Activated T-helper 1 cell treated with Interleukin-2 at 50 U/mL for 16 hours (primary cell): Measurements from ENCODE around the gene ZNF580.

ENCODE experiments used
- DNase-seq: peaks from one replicate; pipeline ENCODE4 v3.0.0-alpha.2; 2020; ENCODE audit warnings: low read depth

The ZNF580 gene

GRCh38 chr19:55678121-55678671 is 37.4 kb downstream of the ZNF580 start:
- DNase-seq: no peak

- DNase-seq: no peak
Observed at GRCh38 chr19:55679343-55680257, 38.8 kb downstream of the ZNF580 start.

- no peak for DNase-seq
Observed at GRCh38 chr19:55680339-55681130, 39.7 kb downstream of the ZNF580 start.

GRCh38 chr19:55681131-55682092 is 40.6 kb downstream of the ZNF580 start:
- no peak for DNase-seq

GRCh38 chr19:55683449-55684261 is 42.9 kb downstream of the ZNF580 start:
- no peak for DNase-seq

GRCh38 chr19:55684946-55685681 is 44.3 kb downstream of the ZNF580 start:
- no peak for DNase-seq

- no peak for DNase-seq
Observed at GRCh38 chr19:55685776-55686175, 45.0 kb downstream of the ZNF580 start.

DNA sequence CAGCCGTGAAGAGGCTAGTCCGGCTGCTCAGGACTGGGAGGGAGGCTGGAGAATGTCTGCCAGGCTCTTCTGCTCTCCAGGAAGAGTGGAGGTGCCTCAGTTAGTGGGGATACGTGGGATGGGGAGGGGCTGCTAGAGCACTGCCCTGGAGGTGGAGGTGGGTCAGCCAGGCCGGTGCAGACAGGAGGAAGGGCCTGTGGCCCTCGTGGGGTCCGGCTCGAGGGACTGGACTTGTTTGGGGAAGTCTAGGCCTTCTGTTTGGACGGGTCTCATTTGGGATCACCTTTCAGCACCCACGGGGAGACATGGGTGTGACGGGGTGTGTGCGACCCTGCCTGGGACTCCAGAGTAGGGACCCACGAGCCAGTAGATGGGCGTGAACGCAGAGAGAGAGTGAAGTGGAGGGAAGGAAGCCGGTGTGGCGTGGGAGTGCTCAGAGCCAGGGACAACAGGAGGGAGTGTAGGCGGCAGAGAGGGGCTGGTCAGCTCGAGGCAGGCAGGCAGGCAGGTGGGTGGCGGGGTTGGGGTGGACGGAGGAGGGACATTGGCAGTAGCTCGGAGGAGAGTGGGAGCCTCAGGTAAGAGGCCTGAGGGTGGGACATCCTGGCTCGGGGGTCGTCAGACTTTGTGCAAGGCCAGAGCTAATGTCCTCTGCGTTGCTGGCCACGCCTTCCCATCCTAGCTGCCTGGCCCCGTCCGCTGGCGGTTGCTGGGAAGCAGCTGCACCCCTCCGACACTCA is 45.7 kb downstream of the ZNF580 start:
- no peak for DNase-seq

- DNase-seq: no peak
Observed at GRCh38 chr19:55687281-55688201, 46.7 kb downstream of the ZNF580 start.

DNA sequence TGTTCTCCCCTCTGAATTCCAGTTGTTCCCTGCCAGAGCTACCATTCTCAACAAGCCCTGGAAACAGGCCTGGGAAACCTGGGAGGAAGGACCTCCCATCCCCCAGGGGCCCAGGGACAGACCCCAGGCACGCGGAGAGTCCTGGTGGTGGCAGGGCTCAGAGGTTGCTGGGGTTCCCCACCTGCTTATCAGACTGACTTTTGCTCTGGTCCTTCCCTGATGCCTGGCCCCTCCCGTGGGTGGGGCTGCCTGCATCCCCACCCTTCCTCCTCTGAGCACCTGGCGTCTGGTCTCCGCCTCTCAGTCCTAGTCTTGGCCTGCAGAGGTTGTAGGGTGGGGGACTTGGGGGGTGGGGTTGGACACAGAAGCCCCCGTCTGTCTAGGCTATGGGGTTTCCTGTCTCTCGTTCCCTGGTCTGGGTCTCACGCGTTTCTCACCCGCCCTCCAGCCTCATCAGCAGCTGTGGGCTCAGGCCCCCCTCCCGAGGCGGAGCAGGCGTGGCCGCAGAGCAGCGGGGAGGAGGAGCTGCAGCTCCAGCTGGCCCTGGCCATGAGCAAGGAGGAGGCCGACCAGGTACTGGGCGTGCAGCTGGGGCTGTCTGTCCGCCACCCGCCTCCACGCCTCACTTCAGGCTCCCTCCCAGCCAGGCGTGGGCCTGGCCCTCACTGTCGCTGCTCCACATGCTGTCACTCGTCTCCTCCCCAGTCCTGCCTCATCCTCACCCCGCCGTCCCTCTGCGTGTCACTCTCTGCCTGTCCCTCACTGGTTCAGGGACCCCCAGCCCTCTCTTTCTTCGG is 47.8 kb downstream of the ZNF580 start:
- no peak for DNase-seq

DNA sequence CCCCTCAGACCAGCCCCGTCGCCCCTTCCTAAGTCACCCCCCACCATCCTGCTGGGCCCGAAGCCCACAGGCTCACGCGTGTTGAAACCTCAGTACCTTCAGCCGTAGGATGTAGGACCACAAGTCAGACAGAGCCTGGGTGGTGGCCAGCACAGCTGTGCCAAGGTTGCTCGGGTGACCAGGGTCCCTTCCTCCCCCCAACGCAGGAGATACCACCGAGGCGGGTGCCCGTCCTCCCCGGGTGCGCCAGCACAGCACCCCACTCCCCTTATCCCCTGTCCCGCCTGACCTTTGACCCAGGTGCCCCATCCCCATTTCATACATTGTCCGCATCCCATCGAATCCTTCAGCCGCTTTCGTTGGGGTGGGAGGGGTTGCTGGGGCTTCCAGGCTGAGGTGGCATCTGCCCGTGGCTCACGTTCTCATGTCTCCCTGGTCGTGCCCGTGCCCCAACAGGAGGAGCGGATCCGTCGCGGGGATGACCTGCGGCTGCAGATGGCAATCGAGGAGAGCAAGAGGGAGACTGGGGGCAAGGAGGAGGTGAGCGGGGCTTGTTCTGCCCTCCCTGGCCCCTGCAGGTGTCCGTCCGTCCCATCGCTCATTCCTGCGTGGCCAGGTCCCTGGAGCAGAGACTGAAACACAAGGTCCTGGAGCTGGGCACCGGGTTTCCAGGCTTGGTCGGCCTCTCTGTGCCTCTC is 48.8 kb downstream of the ZNF580 start:
- DNase-seq: no peak

GRCh38 chr19:55690109-55690768 is 49.4 kb downstream of the ZNF580 start:
- DNase-seq: no peak

- DNase-seq: no peak
Observed at GRCh38 chr19:55690769-55691545, 50.2 kb downstream of the ZNF580 start.

DNA sequence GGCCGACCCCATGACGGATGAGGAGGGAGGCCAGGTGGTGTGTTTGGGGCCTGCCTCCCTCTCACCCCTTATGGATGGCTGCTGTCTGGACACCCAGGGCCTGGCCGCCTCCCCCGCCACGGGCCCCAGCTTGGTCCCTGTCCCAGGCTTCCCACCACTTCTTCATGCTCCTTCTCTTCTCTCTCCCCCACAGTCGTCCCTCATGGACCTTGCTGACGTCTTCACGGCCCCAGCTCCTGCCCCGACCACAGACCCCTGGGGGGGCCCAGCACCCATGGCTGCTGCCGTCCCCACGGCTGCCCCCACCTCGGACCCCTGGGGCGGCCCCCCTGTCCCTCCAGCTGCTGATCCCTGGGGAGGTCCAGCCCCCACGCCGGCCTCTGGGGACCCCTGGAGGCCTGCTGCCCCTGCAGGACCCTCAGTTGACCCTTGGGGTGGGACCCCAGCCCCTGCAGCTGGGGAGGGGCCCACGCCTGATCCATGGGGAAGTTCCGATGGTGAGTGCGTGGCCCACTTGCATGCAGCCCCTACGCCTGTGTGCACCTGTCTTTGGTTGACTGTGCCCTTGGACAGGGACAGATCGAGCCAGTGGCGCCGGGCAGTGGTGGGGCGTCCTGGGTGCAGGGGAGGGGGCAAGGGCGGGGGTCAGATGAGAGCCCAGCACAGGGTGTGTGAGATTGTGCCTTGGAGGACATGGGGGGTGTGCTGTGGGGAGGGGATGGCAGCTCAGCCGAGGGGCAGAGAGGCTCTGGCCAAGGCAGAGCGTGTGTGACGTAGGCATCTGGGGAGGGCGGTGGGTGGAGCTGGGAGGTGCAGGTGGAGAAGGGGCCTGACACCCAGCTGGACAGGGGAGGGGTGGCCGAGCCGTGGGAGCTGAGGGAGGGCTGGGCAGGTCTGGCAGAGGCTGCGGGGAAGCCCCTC is 51.0 kb downstream of the ZNF580 start:
- DNase-seq: no peak
